Measurements from ENCODE around the gene UGGT2.
"Not testable (repeated sequence)": the region's sequence is repeated elsewhere in the genome, so short reads cannot be mapped to it uniquely, and the experiment has no call there.

UGGT2 gene

DNA sequence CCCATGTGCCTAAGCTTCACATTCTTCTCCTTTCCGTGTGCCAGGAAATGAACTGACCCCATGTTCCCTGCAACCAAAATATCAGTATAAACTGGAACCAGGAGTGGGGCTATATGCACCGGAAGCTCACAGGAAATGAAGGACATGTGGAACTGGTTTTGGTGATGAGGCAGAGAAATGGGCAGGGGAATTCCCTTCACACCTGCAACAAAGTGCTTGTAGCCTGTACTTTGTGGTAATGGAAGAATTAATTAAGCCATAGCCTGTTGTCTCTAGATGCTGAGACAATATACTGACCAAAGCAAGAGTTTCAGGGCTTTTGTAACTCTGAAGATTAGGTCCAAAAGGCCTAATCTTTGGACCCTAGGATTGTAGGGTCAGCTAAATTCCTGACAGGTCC lies 15.5 kb upstream of the UGGT2 start:
- no peak overlapping the region for H4K8ac ChIP-seq (ENCODE audit: low read depth, low read length)
- H3K9me3 ChIP-seq (replicated peaks in 1 of 2; ENCODE audit: control insufficient read depth in 2 of 2, insufficient read depth in 1 of 2, low read depth in 1 of 2, low read length in 2 of 2), result no peaks in the 10 kb centered on the region
- no peak overlapping the region for H3K23ac ChIP-seq (ENCODE audit: low read depth, low read length, poor library complexity)
- no peak overlapping the region for H3K18ac ChIP-seq (ENCODE audit: low read length)
- no peak overlapping the region for H3K4me2 ChIP-seq (ENCODE audit: insufficient read depth, low read length, poor library complexity, severe bottlenecking)
- H3K27ac ChIP-seq (replicated peaks; ENCODE audit: low read length), result no peak overlapping the region
- no peaks in the 10 kb centered on the region for H3K79me1 ChIP-seq (ENCODE audit: low read depth, low read length)
- DNase-seq (ENCODE audit: low spot score), result no peak
- no peak overlapping the region for H3K9ac ChIP-seq (ENCODE audit: low read depth, low read length, poor library complexity)
- H3K14ac ChIP-seq (ENCODE audit: low read length), result no peak overlapping the region
- no peaks in the 10 kb centered on the region for H3K36me3 ChIP-seq (replicated peaks in 1 of 2; ENCODE audit: control insufficient read depth in 2 of 2, insufficient read depth in 2 of 2, low read length in 2 of 2)
- peaks cover 0 to 8% (median 0%) of the 10 kb centered on the region in 3 experiments for H3K27me3 ChIP-seq (ENCODE audit: control insufficient read depth in 3 of 3, insufficient read depth in 3 of 3, low read depth in 1 of 3, low read length in 3 of 3)
- no peak overlapping the region for H2BK15ac ChIP-seq (ENCODE audit: low read length)
- H3K4me3 ChIP-seq (ENCODE audit: low read length in 2 of 2), result no peak overlapping the region
- H2BK12ac ChIP-seq (ENCODE audit: low read length), result no peak overlapping the region
- no peak overlapping the region for H4K91ac ChIP-seq (ENCODE audit: low read depth, low read length, poor library complexity)
- no peak overlapping the region for H2AK5ac ChIP-seq (ENCODE audit: low read depth, low read length)
- H2BK5ac ChIP-seq (ENCODE audit: low read length), result no peak overlapping the region
- H3K4me1 ChIP-seq (ENCODE audit: control insufficient read depth in 2 of 2, insufficient read depth in 1 of 2, low read depth in 1 of 2, low read length in 2 of 2), result no peaks in the 10 kb centered on the region
- H2BK120ac ChIP-seq (ENCODE audit: low read depth, low read length), result no peak overlapping the region
- H3K4ac ChIP-seq (ENCODE audit: low read length), result no peak overlapping the region
- no peak overlapping the region for H2AFZ ChIP-seq (ENCODE audit: low read length)
- no CpG with 5 or more reads among the region's 2 CpGs for WGBS, 2 donors (ENCODE audit: extremely low coverage in 2 of 2, insufficient read length in 2 of 2, insufficient replicate concordance in 1 of 2)

DNA sequence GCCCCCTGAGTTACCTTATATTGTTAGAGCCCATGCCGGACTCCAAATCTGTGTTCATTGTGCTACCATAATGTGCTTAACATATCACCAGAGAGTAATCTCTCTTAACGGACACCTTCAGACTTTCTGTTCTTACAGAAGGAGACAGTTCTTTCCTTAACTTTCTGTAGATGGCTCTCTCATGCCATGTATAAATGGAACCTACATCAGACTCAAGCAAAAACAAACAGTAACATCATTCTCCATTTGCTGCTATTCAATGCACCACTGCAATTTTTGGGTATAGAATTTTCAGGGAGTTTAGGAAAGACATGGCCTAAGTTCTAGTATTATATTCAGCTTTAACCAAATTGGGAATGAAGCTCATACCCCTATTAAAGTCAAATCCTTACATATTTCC lies 12.6 kb upstream of the UGGT2 start:
- no peak overlapping the region for H3K4ac ChIP-seq (ENCODE audit: low read length)
- no peak overlapping the region for H3K9ac ChIP-seq (ENCODE audit: low read depth, low read length, poor library complexity)
- no peak overlapping the region for H3K18ac ChIP-seq (ENCODE audit: low read length)
- H2BK5ac ChIP-seq (ENCODE audit: low read length), result no peak overlapping the region
- DNase-seq (ENCODE audit: low spot score), result no peak
- no peak overlapping the region for H4K91ac ChIP-seq (ENCODE audit: low read depth, low read length, poor library complexity)
- no peaks in the 10 kb centered on the region for H3K36me3 ChIP-seq (replicated peaks in 1 of 2; ENCODE audit: control insufficient read depth in 2 of 2, insufficient read depth in 2 of 2, low read length in 2 of 2)
- H3K9me3 ChIP-seq (replicated peaks in 1 of 2; ENCODE audit: control insufficient read depth in 2 of 2, insufficient read depth in 1 of 2, low read depth in 1 of 2, low read length in 2 of 2), result no peaks in the 10 kb centered on the region
- H2BK15ac ChIP-seq (ENCODE audit: low read length), result no peak overlapping the region
- H4K8ac ChIP-seq (ENCODE audit: low read depth, low read length), result no peak overlapping the region
- no peak overlapping the region for H3K27ac ChIP-seq (replicated peaks; ENCODE audit: low read length)
- no peak overlapping the region for H2BK12ac ChIP-seq (ENCODE audit: low read length)
- H3K4me2 ChIP-seq (ENCODE audit: insufficient read depth, low read length, poor library complexity, severe bottlenecking), result no peak overlapping the region
- H3K23ac ChIP-seq (ENCODE audit: low read depth, low read length, poor library complexity), result no peak overlapping the region
- no peak overlapping the region for H2BK120ac ChIP-seq (ENCODE audit: low read depth, low read length)
- H3K14ac ChIP-seq (ENCODE audit: low read length), result no peak overlapping the region
- WGBS, 2 donors (ENCODE audit: extremely low coverage in 2 of 2, insufficient read length in 2 of 2, insufficient replicate concordance in 1 of 2), result no CpG with 5 or more reads among the region's 2 CpGs
- H3K79me1 ChIP-seq (ENCODE audit: low read depth, low read length), result no peaks in the 10 kb centered on the region
- H3K27me3 ChIP-seq (ENCODE audit: control insufficient read depth in 3 of 3, insufficient read depth in 3 of 3, low read depth in 1 of 3, low read length in 3 of 3), result peaks cover 0 to 3% (median 0%) of the 10 kb centered on the region in 3 experiments
- no peak overlapping the region for H2AK5ac ChIP-seq (ENCODE audit: low read depth, low read length)
- H3K4me1 ChIP-seq (ENCODE audit: control insufficient read depth in 2 of 2, insufficient read depth in 1 of 2, low read depth in 1 of 2, low read length in 2 of 2), result no peaks in the 10 kb centered on the region
- H2AFZ ChIP-seq (ENCODE audit: low read length), result no peak overlapping the region
- no peak overlapping the region for H3K4me3 ChIP-seq (ENCODE audit: low read length in 2 of 2)

GRCh38 chr13:96052656-96053002 lies 572 bp downstream of the UGGT2 start:
- H3K4me3 ChIP-seq (ENCODE audit: low read length in 2 of 2), result peak overlapping the region; percentile 85 to 100
- H3K18ac ChIP-seq (ENCODE audit: low read length), result peak overlapping the region; percentile 93
- H3K23ac ChIP-seq (ENCODE audit: low read depth, low read length, poor library complexity), result no peak overlapping the region
- peak overlapping the region; percentile 96 for H3K9ac ChIP-seq (ENCODE audit: low read depth, low read length, poor library complexity)
- H3K36me3 ChIP-seq (replicated peaks in 1 of 2; ENCODE audit: control insufficient read depth in 2 of 2, insufficient read depth in 2 of 2, low read length in 2 of 2), result no peaks in the 10 kb centered on the region
- DNase-seq (ENCODE audit: low spot score), result no peak
- H3K14ac ChIP-seq (ENCODE audit: low read length), result peak overlapping the region; percentile 90
- peaks cover 6% of the 10 kb centered on the region for H3K79me1 ChIP-seq (ENCODE audit: low read depth, low read length)
- H2AK5ac ChIP-seq (ENCODE audit: low read depth, low read length), result peak overlapping the region; percentile 63
- WGBS, 2 donors (ENCODE audit: extremely low coverage in 2 of 2, insufficient read length in 2 of 2, insufficient replicate concordance in 1 of 2), result no CpG with 5 or more reads among the region's 12 CpGs
- peak overlapping the region; percentile 92 for H2BK15ac ChIP-seq (ENCODE audit: low read length)
- H3K4me1 ChIP-seq (ENCODE audit: control insufficient read depth in 2 of 2, insufficient read depth in 1 of 2, low read depth in 1 of 2, low read length in 2 of 2), result no peaks in the 10 kb centered on the region
- peak overlapping the region; percentile 98 for H2AFZ ChIP-seq (ENCODE audit: low read length)
- H4K91ac ChIP-seq (ENCODE audit: low read depth, low read length, poor library complexity), result no peak overlapping the region
- no peak overlapping the region for H2BK5ac ChIP-seq (ENCODE audit: low read length)
- no peak overlapping the region for H4K8ac ChIP-seq (ENCODE audit: low read depth, low read length)
- no peak overlapping the region for H2BK12ac ChIP-seq (ENCODE audit: low read length)
- H3K9me3 ChIP-seq (replicated peaks in 1 of 2; ENCODE audit: control insufficient read depth in 2 of 2, insufficient read depth in 1 of 2, low read depth in 1 of 2, low read length in 2 of 2), result no peaks in the 10 kb centered on the region
- no peak overlapping the region for H3K27ac ChIP-seq (replicated peaks; ENCODE audit: low read length)
- H3K4ac ChIP-seq (ENCODE audit: low read length), result no peak overlapping the region
- peak overlapping the region; percentile 83 for H3K4me2 ChIP-seq (ENCODE audit: insufficient read depth, low read length, poor library complexity, severe bottlenecking)
- H2BK120ac ChIP-seq (ENCODE audit: low read depth, low read length), result no peak overlapping the region
- no peaks in the 10 kb centered on the region for H3K27me3 ChIP-seq (ENCODE audit: control insufficient read depth in 3 of 3, insufficient read depth in 3 of 3, low read depth in 1 of 3, low read length in 3 of 3)

DNA sequence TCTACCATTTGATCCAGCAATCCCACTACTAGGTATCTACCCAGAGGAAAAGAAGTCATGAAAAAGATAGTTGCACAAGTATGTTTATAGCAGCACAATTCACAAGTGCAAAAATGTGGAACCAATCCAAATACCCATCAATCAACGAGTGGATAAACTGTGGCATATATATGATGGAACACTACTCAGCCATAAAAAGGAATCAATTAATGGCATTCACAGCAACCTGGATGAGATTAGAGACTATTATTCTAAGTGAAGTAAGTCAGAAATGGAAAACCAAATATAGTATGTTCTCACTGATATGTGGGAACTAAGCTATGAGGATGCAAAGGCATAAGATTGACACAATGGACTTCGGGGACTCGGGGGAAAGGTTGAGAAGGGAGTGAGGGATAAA lies 1.3 kb downstream of the UGGT2 start:
- H3K9me3 ChIP-seq (replicated peaks in 1 of 2; ENCODE audit: control insufficient read depth in 2 of 2, insufficient read depth in 1 of 2, low read depth in 1 of 2, low read length in 2 of 2); H3K27me3 ChIP-seq (ENCODE audit: control insufficient read depth in 3 of 3, insufficient read depth in 3 of 3, low read depth in 1 of 3, low read length in 3 of 3); H2AFZ ChIP-seq (ENCODE audit: low read length); H3K4me1 ChIP-seq (ENCODE audit: control insufficient read depth in 2 of 2, insufficient read depth in 1 of 2, low read depth in 1 of 2, low read length in 2 of 2); H3K36me3 ChIP-seq (replicated peaks in 1 of 2; ENCODE audit: control insufficient read depth in 2 of 2, insufficient read depth in 2 of 2, low read length in 2 of 2); H2BK12ac ChIP-seq (ENCODE audit: low read length); H2BK5ac ChIP-seq (ENCODE audit: low read length); H3K27ac ChIP-seq (replicated peaks; ENCODE audit: low read length); H3K14ac ChIP-seq (ENCODE audit: low read length); H3K9ac ChIP-seq (ENCODE audit: low read depth, low read length, poor library complexity); H3K23ac ChIP-seq (ENCODE audit: low read depth, low read length, poor library complexity); H3K79me1 ChIP-seq (ENCODE audit: low read depth, low read length); H4K8ac ChIP-seq (ENCODE audit: low read depth, low read length); H3K4ac ChIP-seq (ENCODE audit: low read length); DNase-seq (ENCODE audit: low spot score); H2AK5ac ChIP-seq (ENCODE audit: low read depth, low read length); H3K4me2 ChIP-seq (ENCODE audit: insufficient read depth, low read length, poor library complexity, severe bottlenecking); H2BK120ac ChIP-seq (ENCODE audit: low read depth, low read length); H4K91ac ChIP-seq (ENCODE audit: low read depth, low read length, poor library complexity); H3K18ac ChIP-seq (ENCODE audit: low read length); H2BK15ac ChIP-seq (ENCODE audit: low read length): not testable (repeated sequence)
- no CpG with 5 or more reads among the region's 3 CpGs for WGBS, 2 donors (ENCODE audit: extremely low coverage in 2 of 2, insufficient read length in 2 of 2, insufficient replicate concordance in 1 of 2)
- peak overlapping the region in 1 of 2 donors; percentile 85 for H3K4me3 ChIP-seq (ENCODE audit: low read length in 2 of 2)

All from neuronal stem cell (in vitro differentiated cells).